ENCODE measurements around the gene MRPL54. TPM values are rescaled to one million over a fixed set of nuclear protein-coding genes. Genes with fewer than 3 reads are reported as not detected.

Gene MRPL54
- total and polyA plus RNA-seq, 2 experiments from 2014 or later: 42.2 to 86.8 TPM

DNA sequence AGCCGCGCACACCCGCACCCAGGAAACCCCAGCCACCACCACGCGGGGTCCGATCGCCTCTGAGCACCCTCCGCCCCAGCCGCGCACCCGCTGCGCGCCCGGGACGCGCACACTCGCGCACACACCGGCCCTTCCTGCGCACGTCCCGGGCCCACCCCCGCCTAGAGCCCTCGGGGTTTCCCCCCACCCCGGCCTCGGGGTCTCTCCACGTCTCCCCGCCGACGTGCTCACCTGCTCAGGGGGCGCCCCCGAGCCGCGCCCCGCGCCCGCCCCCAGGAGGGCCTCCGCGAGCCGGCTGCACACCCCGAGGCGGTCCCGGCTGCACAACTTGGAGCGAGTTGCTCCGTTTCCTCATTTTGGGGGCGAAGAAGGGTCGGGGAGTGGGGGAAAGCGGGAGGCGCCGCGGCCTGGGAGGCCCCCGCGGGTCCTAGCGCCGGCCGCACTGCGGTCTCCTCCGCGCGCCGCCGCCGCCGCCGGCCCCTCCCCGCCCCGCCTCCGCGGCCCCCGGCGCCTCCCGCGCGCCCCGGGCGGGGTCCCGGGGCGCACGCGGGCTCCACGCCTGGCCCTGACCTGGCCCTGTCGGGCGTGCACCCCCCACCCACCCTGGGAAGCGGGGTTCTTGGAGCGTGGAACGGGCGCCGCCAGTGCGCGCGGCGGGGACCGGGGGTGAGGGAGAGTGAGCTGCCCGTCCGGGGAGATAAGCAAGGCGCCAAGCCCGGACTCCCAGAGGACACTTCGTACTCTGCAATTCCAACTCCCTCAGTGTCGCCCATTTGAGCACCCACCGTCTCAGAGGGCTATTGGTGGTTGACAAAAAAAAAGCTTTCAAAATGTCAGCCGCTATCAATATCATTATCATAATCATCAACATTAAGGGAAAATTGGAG is 23.7 kb downstream of the MRPL54 start, which contains the start of gene MATK:
Gene MATK (minus strand): TSS at position 444 of the 887 bp plus-strand sequence. CDS start 1,246 bp downstream, outside the sequence.
- no peak for DNase-seq (ENCODE audit: low spot score)
- no peaks in the 10 kb centered on the region for H3K79me2 ChIP-seq
- peak within 1 kb of the TSS; percentile 86 for H3K4me2 ChIP-seq
- no peaks in the 10 kb centered on the region for H4K20me1 ChIP-seq (ENCODE audit: insufficient read depth, poor library complexity, severe bottlenecking)
- no peaks in the 10 kb centered on the region for H3K4me1 ChIP-seq (ENCODE audit: insufficient read depth)
- no peak within 1 kb of the TSS for H2AFZ ChIP-seq
- H3K4me3 ChIP-seq: no peak within 1 kb of the TSS
- no peaks in the 10 kb centered on the region for H3K36me3 ChIP-seq (replicated peaks; ENCODE audit: insufficient read depth, low read depth)
- no peak within 1 kb of the TSS for H3K27ac ChIP-seq
- TF ChIP-seq EZH2 (IDR thresholded peaks at IDR 0.05; ENCODE audit: borderline replicate concordance) (no peak), EZH2phosphoT487 (IDR thresholded peaks at IDR 0.05; ENCODE audit: low read depth, severe bottlenecking, unreplicated experiment) (no peak)
- TF ChIP-seq, protein P1, sequence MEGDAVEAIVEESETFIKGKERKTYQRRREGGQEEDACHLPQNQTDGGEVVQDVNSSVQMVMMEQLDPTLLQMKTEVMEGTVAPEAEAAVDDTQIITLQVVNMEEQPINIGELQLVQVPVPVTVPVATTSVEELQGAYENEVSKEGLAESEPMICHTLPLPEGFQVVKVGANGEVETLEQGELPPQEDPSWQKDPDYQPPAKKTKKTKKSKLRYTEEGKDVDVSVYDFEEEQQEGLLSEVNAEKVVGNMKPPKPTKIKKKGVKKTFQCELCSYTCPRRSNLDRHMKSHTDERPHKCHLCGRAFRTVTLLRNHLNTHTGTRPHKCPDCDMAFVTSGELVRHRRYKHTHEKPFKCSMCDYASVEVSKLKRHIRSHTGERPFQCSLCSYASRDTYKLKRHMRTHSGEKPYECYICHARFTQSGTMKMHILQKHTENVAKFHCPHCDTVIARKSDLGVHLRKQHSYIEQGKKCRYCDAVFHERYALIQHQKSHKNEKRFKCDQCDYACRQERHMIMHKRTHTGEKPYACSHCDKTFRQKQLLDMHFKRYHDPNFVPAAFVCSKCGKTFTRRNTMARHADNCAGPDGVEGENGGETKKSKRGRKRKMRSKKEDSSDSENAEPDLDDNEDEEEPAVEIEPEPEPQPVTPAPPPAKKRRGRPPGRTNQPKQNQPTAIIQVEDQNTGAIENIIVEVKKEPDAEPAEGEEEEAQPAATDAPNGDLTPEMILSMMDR (IDR thresholded peaks at IDR 0.05; ENCODE audit: poor library complexity): no peak
- no peaks in the 10 kb centered on the region for H3K9me2 ChIP-seq (replicated peaks; ENCODE audit: insufficient read depth)
- H3K27me3 ChIP-seq: peaks cover 30% of the 10 kb centered on the region
- 27% methylated on average over 23 of the region's 101 CpGs for WGBS (ENCODE audit: low lambda C conversion rate, missing lambda C conversion rate)
- peaks cover 2% of the 10 kb centered on the region for H3K9me3 ChIP-seq (ENCODE audit: low read depth)

DNA sequence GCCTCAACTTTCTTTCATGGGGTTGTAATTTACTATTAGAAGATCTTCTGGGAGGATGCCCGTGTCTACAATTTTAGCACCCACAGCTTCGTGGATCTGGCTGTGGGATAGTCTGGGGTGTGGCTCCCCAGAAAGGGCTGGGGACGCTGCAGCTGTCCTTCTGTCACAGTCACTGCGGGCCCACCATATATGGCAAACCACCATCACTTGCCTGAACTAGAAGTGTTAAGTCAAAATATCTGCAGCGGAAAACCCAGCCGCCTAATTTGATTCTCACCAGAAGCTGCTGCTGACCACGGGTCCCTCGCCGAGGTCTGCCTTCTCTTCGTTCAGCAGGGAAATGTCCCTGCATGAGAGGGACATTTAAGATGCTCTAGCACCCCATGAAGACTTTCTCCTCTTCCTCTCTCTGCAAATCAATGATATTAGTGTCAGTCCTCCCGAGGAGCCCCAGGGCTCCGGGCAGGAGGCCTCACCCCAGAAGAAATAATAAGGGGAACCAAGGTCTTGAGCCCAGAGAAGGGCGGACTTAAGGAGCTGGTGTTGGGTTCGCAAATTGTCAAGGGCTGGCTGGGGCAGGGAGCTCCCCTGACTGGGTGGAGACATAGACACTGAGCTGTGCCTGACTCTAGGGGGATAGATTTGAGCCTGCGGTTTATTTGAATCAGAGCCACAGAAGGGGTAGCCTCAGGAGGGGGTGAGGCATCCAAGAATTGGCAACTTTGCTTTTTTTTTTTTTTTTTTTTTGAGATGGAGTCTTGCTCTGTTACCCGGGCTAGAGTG is 26.7 kb downstream of the MRPL54 start:
- 69% methylated on average over 16 of the region's 16 CpGs for WGBS (ENCODE audit: low lambda C conversion rate, missing lambda C conversion rate)
- Histone ChIP-seq H3K79me2 (no peaks in the 10 kb centered on the region), H2AFZ (no peak overlapping the region), H3K4me2 (no peak overlapping the region), H3K4me3 (no peak overlapping the region), H3K36me3 (replicated peaks; ENCODE audit: insufficient read depth, low read depth) (no peaks in the 10 kb centered on the region), H3K9me2 (replicated peaks; ENCODE audit: insufficient read depth) (no peaks in the 10 kb centered on the region), H3K9me3 (ENCODE audit: low read depth) (no peaks in the 10 kb centered on the region), H3K27ac (no peak overlapping the region), H4K20me1 (ENCODE audit: insufficient read depth, poor library complexity, severe bottlenecking) (no peaks in the 10 kb centered on the region), H3K27me3 (peaks cover 27% of the 10 kb centered on the region), H3K4me1 (ENCODE audit: insufficient read depth) (no peaks in the 10 kb centered on the region)
- TF ChIP-seq EZH2 (IDR thresholded peaks at IDR 0.05; ENCODE audit: borderline replicate concordance): no peak
- no peak for TF ChIP-seq EZH2phosphoT487 (IDR thresholded peaks at IDR 0.05; ENCODE audit: low read depth, severe bottlenecking, unreplicated experiment)
- TF ChIP-seq, protein P1 (IDR thresholded peaks at IDR 0.05; ENCODE audit: poor library complexity): no peak
- no peak for DNase-seq (ENCODE audit: low spot score)

DNA sequence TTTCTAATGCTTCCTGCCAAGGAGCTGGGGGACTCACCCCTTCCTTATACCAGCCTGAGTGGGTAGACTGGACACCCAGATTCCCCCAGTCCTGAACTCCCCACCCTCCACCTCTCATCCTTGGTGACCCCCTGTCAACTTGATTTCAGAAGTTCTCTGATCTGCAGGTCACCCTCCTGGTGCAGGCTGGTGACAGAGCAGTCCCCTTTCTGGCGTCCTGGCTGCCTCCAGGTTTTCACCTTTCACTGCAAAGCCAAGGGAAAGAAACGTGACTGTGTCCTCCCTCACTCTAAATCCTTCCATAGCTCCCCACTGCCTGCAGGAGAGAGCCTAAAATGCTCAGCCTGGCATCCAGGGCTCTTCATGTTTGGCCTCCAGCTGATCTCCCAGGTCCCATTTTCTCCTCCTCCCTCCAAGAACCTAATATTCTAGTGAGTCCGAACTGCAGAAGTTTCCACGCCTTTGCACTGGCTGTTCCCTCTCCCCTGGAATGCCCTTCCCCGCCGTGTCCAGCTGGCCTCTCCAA is 27.8 kb downstream of the MRPL54 start:
- no peak overlapping the region for H2AFZ ChIP-seq
- TF ChIP-seq, protein P1 (IDR thresholded peaks at IDR 0.05; ENCODE audit: poor library complexity): no peak
- TF ChIP-seq EZH2 (IDR thresholded peaks at IDR 0.05; ENCODE audit: borderline replicate concordance) (no peak), EZH2phosphoT487 (IDR thresholded peaks at IDR 0.05; ENCODE audit: low read depth, severe bottlenecking, unreplicated experiment) (no peak)
- no peaks in the 10 kb centered on the region for H3K79me2 ChIP-seq
- H4K20me1 ChIP-seq (ENCODE audit: insufficient read depth, poor library complexity, severe bottlenecking): no peaks in the 10 kb centered on the region
- no peaks in the 10 kb centered on the region for H3K9me2 ChIP-seq (replicated peaks; ENCODE audit: insufficient read depth)
- no peak overlapping the region for H3K27ac ChIP-seq
- no peak overlapping the region for H3K4me3 ChIP-seq
- peaks cover 16% of the 10 kb centered on the region for H3K27me3 ChIP-seq
- no peaks in the 10 kb centered on the region for H3K36me3 ChIP-seq (replicated peaks; ENCODE audit: insufficient read depth, low read depth)
- no peak overlapping the region for H3K4me2 ChIP-seq
- H3K9me3 ChIP-seq (ENCODE audit: low read depth): no peaks in the 10 kb centered on the region
- 77% methylated on average over 6 of the region's 6 CpGs for WGBS (ENCODE audit: low lambda C conversion rate, missing lambda C conversion rate)
- no peak for DNase-seq (ENCODE audit: low spot score)
- no peaks in the 10 kb centered on the region for H3K4me1 ChIP-seq (ENCODE audit: insufficient read depth)

Data from hepatocyte (in vitro differentiated cells).